Stimulated activated CD8-positive, alpha-beta memory T cell treated with anti-CD3 and anti-CD28 coated beads, Interleukin-4, amount 100 ng/mL, for 24 hours (primary cell): ENCODE measurements around the gene XRCC5.
"Not testable (repeated sequence)": the region's sequence is repeated elsewhere in the genome, so short reads cannot be mapped to it uniquely, and the experiment has no call there.

Experiments
- DNase-seq: peaks from one replicate; pipeline ENCODE4 v3.0.0-alpha.2; 2020; ENCODE audit warnings: low read depth

XRCC5 gene

GRCh38 chr2:216108967-216109921 is at the start of gene XRCC5:
TSS of gene XRCC5 (plus strand) at chr2:216109348. CDS start at chr2:216109437, 89 bp downstream.
- DNase-seq = peak; percentile 97

- DNase-seq = no peak
These were observed 45.0 kb upstream of the XRCC5 start for GRCh38 chr2:216064014-216064630.

GRCh38 chr2:216064665-216065064 is 44.5 kb upstream of the XRCC5 start:
- no peak for DNase-seq

- DNase-seq = no peak
These were observed 42.9 kb upstream of the XRCC5 start for GRCh38 chr2:216066230-216066629.

GRCh38 chr2:216069028-216069427 is 40.1 kb upstream of the XRCC5 start:
- no peak for DNase-seq

- DNase-seq = no peak
These were observed 39.0 kb upstream of the XRCC5 start for GRCh38 chr2:216070195-216070594.

- DNase-seq = no peak
These were observed 37.9 kb upstream of the XRCC5 start for GRCh38 chr2:216071111-216071851.

GRCh38 chr2:216072473-216072872 is 36.7 kb upstream of the XRCC5 start:
- no peak for DNase-seq

- no peak for DNase-seq
These were observed 35.4 kb upstream of the XRCC5 start for GRCh38 chr2:216073773-216074172.

- DNase-seq = no peak
These were observed 34.8 kb upstream of the XRCC5 start for GRCh38 chr2:216074380-216074779.

GRCh38 chr2:216074794-216075193 is 34.4 kb upstream of the XRCC5 start:
- no peak for DNase-seq

- DNase-seq = no peak
These were observed 33.4 kb upstream of the XRCC5 start for GRCh38 chr2:216075510-216076485.

- DNase-seq = no peak
These were observed 30.4 kb upstream of the XRCC5 start for GRCh38 chr2:216078776-216079175.

- not testable (repeated sequence) for DNase-seq
These were observed 29.1 kb upstream of the XRCC5 start for GRCh38 chr2:216080048-216080447.

- no peak for DNase-seq
These were observed 28.1 kb upstream of the XRCC5 start for GRCh38 chr2:216081012-216081411.

- DNase-seq = peak; percentile 70
These were observed 27.5 kb upstream of the XRCC5 start, which contains the start of the genes PECR and TMEM169 for GRCh38 chr2:216081487-216082116. TSS of gene PECR (minus strand) at chr2:216081809. CDS start at chr2:216081741, 68 bp downstream. TSS of gene TMEM169 (plus strand) at chr2:216081919. CDS start at chr2:216095964, 14,045 bp downstream.

- no peak for DNase-seq
These were observed 26.9 kb upstream of the XRCC5 start for GRCh38 chr2:216082117-216082711.

GRCh38 chr2:216082805-216083204 is 26.3 kb upstream of the XRCC5 start:
- no peak for DNase-seq

- no peak for DNase-seq
These were observed 25.5 kb upstream of the XRCC5 start for GRCh38 chr2:216083464-216084281.
